Measurements from ENCODE around the gene CR2. TPM values are rescaled to one million over a fixed set of nuclear protein-coding genes. Genes with fewer than 3 reads are reported as not detected.

CR2 gene
- total RNA-seq (1 to 10 TPM; 2.1 to 3.8 TPM), total RNA-seq (0.12 to 5.7 reads per million in 2 donors)

DNA sequence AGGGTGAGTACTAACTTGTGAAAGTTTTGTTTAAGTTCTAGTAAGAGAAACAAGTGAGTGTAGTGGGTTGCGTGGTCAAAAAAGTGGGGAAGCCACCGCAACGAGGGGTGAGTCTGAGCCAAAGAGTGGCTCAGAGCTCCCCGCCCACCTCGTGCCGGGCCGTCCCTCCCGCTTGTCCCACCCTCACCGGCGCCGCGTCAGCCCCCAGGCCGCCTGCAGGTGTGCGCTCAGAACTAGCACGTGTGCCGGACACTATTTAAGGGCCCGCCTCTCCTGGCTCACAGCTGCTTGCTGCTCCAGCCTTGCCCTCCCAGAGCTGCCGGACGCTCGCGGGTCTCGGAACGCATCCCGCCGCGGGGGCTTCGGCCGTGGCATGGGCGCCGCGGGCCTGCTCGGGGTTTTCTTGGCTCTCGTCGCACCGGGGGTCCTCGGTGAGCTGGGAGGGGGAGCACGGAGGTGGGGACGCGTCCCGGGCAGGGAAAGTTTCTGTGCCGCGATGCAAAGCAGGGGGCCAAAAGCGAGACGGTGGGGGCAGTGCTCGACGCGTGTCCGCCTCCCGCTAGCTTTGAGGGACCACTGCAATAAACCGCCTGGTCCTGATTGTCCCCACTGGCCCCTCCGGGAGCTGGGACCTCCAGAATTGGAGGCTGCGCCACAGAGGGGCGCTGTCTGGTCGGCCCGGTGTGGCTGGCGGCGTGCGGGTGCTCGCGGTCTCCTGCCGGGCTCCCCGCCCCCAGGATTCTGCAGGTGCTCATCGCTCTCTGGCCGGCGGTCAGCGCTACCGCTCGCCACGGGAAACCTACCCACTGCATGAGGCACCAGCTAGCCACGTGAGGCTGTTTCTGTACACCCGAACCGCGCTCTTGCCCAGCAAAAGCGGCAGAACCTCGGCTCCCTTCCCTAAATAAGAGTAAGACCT is at the start of gene CR2:
Gene CR2 (plus strand): TSS at position 283 of the 919 bp plus-strand sequence. CDS start 91 bp downstream, at position 374.
- Mint-ChIP-seq H3K27me3 (peaks cover 38% of the 10 kb centered on the region), H3K4me3 (peak within 1 kb of the TSS; percentile 80), H3K27ac (no peak within 1 kb of the TSS), H3K4me1 (peaks cover 8% of the 10 kb centered on the region), H3K36me3 (ENCODE audit: low read depth) (peaks cover 5% of the 10 kb centered on the region)
- DNase-seq: peak; percentile 14 to 27 (median 23)
- H3K9me3 ChIP-seq (ENCODE audit: control insufficient read depth, low read length, poor library complexity, severe bottlenecking): no peaks in the 10 kb centered on the region
- ATAC-seq: peak; percentile 74

DNA sequence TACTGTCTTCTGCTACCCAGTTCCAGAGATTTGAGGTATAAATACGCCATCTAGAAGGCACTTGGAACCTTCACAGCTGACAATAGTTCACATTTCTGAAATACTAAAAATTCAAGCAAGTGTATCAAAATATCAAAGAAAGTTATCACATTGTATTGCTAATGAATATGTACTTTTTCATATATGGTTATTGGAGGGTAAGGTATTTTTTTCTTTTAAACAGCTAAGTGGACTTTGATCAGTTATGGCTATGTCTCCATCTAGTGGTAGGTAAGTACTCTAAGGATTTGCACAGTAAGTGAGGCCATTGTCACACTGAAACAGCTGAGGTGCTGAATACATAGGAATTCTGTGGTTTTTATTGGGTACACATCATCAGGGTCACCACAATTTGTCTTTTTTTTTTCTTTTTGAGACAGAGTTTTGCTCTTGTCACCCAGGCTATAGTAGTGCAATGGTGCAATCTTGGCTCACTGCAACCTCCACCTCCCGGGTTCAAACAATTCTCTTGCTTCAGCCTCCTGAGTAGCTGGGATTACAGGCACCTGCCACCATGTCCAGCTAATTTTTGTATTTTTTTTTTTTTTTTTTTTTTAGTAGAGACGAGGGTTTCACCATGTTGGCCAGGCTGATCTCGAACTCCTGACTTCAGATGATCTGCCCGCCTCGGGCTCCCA is 49.1 kb upstream of the CR2 start:
- no peak for DNase-seq
- no peaks in the 10 kb centered on the region for H3K9me3 ChIP-seq (ENCODE audit: control insufficient read depth, low read length, poor library complexity, severe bottlenecking)
- H3K27me3 Mint-ChIP-seq: peaks cover 8% of the 10 kb centered on the region

DNA sequence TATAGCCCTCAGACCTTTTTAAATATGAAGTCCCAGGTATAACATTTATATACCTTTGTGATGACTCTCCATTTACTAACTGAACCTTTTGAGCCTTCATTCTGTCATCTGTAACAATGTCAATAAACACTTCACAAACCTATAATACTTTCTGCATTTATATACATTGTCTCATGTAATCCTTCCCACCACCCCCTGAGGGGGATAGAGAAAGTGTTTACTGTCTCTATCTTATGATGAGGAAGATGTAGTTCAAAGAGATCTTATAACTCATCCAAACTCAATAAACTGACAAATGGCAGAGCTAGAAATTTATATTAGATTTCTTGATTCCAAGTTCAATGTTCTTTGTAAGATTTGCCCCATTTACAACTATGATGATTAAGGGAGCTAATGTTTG is 48.3 kb upstream of the CR2 start:
- H3K27ac Mint-ChIP-seq: no peak overlapping the region
- H3K4me1 Mint-ChIP-seq: no peaks in the 10 kb centered on the region
- H3K4me3 Mint-ChIP-seq: no peak overlapping the region
- H3K9me3 ChIP-seq (ENCODE audit: control insufficient read depth, low read length, poor library complexity, severe bottlenecking): no peaks in the 10 kb centered on the region
- DNase-seq: no peak
- H3K27me3 Mint-ChIP-seq: peaks cover 8% of the 10 kb centered on the region
- no peak for ATAC-seq
- H3K36me3 Mint-ChIP-seq (ENCODE audit: low read depth): no peaks in the 10 kb centered on the region

More for the DNA sequence above, 49.1 kb upstream of the CR2 start:
- peak; percentile 76 for ATAC-seq
- Mint-ChIP-seq H3K4me3 (no peak overlapping the region), H3K4me1 (no peaks in the 10 kb centered on the region), H3K36me3 (ENCODE audit: low read depth) (no peaks in the 10 kb centered on the region), H3K27ac (no peak overlapping the region)

DNA sequence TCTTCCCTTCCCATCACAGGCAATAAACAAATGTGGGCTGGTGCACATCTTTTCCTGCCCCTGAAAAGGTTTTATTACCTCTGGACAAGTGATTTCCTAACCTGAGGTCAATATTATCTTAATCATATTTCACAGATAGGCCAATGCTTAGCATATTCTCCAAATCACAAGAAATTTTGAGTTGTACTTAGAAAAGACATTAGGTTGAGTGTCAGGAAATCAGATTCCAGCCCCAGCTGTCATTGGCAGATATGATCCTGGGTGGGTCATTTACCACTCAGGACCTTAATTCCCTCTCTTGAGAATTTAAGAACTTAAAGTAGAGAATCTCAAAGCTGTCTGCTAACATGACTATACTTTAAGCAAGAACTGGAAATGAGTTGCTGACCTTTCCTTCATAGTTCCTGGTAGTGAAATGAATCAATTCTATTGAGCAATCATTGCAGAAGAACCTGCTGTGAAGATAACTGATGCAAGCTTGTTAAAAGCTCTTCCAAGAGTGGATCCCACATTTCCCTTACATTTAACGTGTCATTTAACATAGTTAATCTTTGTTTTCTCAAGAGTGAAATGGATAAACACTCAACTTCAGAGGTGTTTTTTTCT is 46.4 kb upstream of the CR2 start:
- Mint-ChIP-seq H3K27me3 (peaks cover 8% of the 10 kb centered on the region), H3K27ac (no peak overlapping the region)
- ATAC-seq: no peak

DNA sequence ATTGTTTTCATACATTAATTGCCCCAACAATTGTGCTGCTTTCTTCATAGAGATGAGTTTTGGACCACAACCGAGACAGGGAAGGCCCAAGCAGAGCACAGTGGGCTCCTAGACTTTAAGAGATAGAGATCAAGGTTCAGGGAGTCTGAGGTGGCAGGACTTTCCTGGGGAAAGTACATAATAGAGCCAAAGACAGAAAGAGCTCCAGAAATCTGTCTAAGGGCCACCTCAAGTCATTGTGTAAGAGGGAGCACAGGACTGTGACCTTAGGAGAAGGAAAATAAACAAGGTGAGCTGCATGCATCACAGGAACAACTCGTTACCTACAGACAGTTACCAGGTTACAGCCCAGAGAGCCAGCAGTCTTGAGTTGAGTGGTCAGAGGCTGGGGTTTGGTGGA is 41.3 kb upstream of the CR2 start:
- Mint-ChIP-seq H3K4me3 (no peak overlapping the region), H3K27me3 (peaks cover 17% of the 10 kb centered on the region), H3K4me1 (peaks cover 9% of the 10 kb centered on the region), H3K27ac (peak overlapping the region; percentile 46), H3K36me3 (ENCODE audit: low read depth) (no peaks in the 10 kb centered on the region)
- DNase-seq: no peak
- no peaks in the 10 kb centered on the region for H3K9me3 ChIP-seq (ENCODE audit: control insufficient read depth, low read length, poor library complexity, severe bottlenecking)
- ATAC-seq: no peak

More for the DNA sequence above, 46.4 kb upstream of the CR2 start:
- H3K9me3 ChIP-seq (ENCODE audit: control insufficient read depth, low read length, poor library complexity, severe bottlenecking): no peaks in the 10 kb centered on the region
- peaks cover 3% of the 10 kb centered on the region for H3K4me1 Mint-ChIP-seq
- H3K4me3 Mint-ChIP-seq: no peak overlapping the region
- no peaks in the 10 kb centered on the region for H3K36me3 Mint-ChIP-seq (ENCODE audit: low read depth)
- no peak for DNase-seq

DNA sequence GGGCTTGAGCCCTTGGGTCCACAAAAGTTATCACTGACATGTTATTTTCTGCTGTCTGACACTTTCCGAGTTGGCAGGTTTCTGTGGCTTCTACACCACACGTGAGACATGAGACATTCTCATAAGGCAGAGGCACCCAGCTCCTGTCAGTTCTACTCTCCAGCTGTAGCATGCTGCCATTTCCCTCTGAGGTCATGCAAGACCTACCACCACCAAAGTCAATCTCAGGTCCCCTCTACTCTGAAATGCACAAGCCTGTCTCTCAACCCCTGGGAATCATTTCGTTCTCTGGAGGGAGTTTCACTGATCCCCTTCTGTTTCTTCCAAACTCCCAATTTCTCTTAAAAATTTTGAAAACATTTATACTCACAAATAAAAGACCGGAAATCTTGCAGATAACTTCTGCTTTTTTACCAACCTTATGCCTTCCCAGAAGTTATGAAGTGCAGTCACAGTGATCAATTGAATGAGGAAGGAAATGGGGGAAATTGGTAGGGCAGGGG is 39.5 kb upstream of the CR2 start:
- Mint-ChIP-seq H3K4me1 (peaks cover 9% of the 10 kb centered on the region), H3K27ac (no peak overlapping the region), H3K4me3 (no peak overlapping the region), H3K36me3 (ENCODE audit: low read depth) (no peaks in the 10 kb centered on the region), H3K27me3 (peaks cover 9% of the 10 kb centered on the region)
- ATAC-seq (peak; percentile 55), DNase-seq (no peak)
- H3K9me3 ChIP-seq (ENCODE audit: control insufficient read depth, low read length, poor library complexity, severe bottlenecking): no peaks in the 10 kb centered on the region

DNA sequence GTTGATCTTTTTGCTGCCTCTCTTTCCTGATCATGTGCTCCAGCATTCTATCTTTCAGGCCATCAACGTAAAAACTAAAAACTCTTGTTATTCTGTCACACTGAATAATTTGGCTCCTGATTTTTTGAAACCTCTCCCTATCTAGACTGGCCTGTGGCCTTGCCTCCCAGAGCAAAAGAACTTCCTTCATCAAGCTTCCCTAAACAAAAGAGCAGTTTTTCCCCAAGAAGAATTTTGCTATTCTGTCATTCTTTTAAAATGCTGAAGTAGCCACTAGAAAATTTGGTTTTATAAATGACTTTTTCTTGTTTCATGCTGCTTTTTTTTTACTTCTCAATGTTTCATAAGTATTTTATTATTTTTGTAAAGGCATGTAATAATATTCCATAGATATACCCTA is 37.1 kb upstream of the CR2 start:
- Mint-ChIP-seq H3K4me3 (no peak overlapping the region), H3K4me1 (peaks cover 9% of the 10 kb centered on the region), H3K27ac (no peak overlapping the region), H3K27me3 (peaks cover 9% of the 10 kb centered on the region), H3K36me3 (ENCODE audit: low read depth) (peaks cover 2% of the 10 kb centered on the region)
- DNase-seq: no peak
- H3K9me3 ChIP-seq (ENCODE audit: control insufficient read depth, low read length, poor library complexity, severe bottlenecking): no peaks in the 10 kb centered on the region
- no peak for ATAC-seq

DNA sequence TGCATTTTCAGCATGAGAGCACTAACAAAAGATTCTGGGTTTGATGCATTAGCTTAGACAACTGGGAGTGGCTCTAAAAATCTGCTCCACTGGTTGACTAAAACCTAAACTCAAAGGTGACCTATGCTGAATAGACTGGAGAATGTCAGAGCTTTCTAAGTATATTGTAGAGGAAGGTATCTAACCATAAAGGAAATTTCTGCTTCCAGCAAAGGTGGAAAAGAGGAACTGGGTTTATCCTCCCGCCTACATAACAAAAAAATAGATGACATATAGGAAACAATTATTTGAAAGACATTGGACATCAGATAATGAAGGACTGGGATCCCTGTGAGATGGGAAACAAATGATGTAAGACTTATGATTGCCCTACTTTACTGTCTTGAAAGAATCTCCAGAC is 35.8 kb upstream of the CR2 start:
- Mint-ChIP-seq H3K27me3 (peaks cover 9% of the 10 kb centered on the region), H3K36me3 (ENCODE audit: low read depth) (peaks cover 2% of the 10 kb centered on the region), H3K27ac (no peak overlapping the region), H3K4me1 (peaks cover 7% of the 10 kb centered on the region), H3K4me3 (no peak overlapping the region)
- ATAC-seq (no peak), DNase-seq (no peak)
- H3K9me3 ChIP-seq (ENCODE audit: control insufficient read depth, low read length, poor library complexity, severe bottlenecking): no peaks in the 10 kb centered on the region

DNA sequence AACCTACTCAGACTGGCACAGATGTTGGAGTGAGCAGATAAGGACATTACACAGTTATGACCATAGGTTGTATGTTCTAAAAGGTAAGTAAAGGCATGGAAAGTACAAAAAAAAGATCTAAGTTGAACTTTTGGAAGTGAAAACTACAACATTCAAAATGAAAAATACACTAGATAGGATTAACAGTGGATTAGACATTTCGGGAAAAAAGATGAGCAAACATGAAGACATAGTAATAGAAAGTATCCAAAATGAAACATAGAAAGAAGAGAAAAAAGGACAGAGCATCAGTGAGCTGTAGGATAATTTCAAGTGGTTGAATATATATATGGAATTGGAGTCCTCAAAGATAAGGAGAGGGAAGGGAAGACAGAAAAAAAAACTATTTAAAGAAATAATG is 34.0 kb upstream of the CR2 start:
- Mint-ChIP-seq H3K4me3 (no peak overlapping the region), H3K36me3 (ENCODE audit: low read depth) (peaks cover 2% of the 10 kb centered on the region), H3K27me3 (peaks cover 5% of the 10 kb centered on the region), H3K4me1 (no peaks in the 10 kb centered on the region), H3K27ac (no peak overlapping the region)
- DNase-seq (no peak), ATAC-seq (no peak)
- no peaks in the 10 kb centered on the region for H3K9me3 ChIP-seq (ENCODE audit: control insufficient read depth, low read length, poor library complexity, severe bottlenecking)

DNA sequence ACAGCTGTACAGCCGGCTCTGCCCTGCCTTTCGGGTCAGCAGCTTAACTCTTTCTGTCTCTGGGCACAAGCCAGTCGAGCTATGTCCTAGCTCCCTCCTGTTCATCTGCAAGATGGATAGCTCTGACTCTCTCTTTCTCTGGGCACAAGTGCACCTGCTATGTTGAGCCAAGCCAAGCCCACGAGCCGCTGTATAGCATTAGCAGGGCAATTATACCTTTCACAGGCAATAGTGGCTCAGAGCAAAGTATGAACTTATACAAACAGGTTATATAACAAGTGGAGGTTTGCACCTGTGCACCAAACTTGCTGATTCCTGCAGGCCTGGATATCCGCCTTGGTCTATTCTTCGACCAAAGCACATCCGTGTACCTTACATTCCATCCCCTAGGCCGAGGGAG is 33.0 kb upstream of the CR2 start:
- Mint-ChIP-seq H3K27ac (no peak overlapping the region), H3K4me3 (no peak overlapping the region), H3K27me3 (peaks cover 10% of the 10 kb centered on the region), H3K4me1 (no peaks in the 10 kb centered on the region), H3K36me3 (ENCODE audit: low read depth) (peaks cover 2% of the 10 kb centered on the region)
- H3K9me3 ChIP-seq (ENCODE audit: control insufficient read depth, low read length, poor library complexity, severe bottlenecking): no peaks in the 10 kb centered on the region
- no peak for DNase-seq
- no peak for ATAC-seq

DNA sequence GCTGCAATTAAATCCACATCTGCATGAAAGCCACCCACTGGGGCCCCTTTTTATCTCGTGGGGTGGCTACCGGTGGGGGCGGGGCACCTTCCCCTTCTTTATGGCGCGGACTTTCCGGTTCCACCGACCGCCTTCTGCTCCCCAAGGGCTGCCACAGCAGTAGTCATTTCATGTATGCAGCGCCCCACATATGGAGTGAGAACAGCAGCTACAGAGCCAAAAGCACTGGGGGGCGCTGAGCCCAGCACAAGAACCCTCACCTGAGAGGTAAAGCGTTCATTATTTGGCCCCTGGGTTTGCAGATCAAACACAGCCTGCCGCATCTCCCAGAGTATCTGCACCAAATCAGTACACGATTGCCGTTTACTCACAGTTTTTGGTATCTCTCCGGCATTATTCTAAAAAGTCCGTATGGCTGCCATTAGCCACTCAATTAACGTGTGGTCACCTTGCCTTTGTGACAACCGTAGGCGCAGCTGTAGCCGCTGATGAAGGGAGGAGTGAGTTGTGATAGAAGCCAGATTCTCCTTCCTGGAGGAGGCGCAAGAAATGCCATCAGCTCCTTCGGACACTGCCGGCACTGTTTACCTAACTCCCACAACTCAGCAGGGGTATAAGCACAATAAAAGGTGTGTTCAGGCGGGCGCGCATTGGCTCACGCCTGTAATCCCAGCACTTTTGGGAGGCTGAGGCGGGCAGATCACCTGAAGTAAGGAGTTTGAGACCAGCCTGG is 30.4 kb upstream of the CR2 start:
- H3K9me3 ChIP-seq (ENCODE audit: control insufficient read depth, low read length, poor library complexity, severe bottlenecking): no peaks in the 10 kb centered on the region
- DNase-seq: no peak
- Mint-ChIP-seq H3K4me1 (no peaks in the 10 kb centered on the region), H3K4me3 (no peak overlapping the region), H3K36me3 (ENCODE audit: low read depth) (peaks cover 9% of the 10 kb centered on the region), H3K27me3 (peaks cover 25% of the 10 kb centered on the region), H3K27ac (no peak overlapping the region)
- no peak for ATAC-seq

DNA sequence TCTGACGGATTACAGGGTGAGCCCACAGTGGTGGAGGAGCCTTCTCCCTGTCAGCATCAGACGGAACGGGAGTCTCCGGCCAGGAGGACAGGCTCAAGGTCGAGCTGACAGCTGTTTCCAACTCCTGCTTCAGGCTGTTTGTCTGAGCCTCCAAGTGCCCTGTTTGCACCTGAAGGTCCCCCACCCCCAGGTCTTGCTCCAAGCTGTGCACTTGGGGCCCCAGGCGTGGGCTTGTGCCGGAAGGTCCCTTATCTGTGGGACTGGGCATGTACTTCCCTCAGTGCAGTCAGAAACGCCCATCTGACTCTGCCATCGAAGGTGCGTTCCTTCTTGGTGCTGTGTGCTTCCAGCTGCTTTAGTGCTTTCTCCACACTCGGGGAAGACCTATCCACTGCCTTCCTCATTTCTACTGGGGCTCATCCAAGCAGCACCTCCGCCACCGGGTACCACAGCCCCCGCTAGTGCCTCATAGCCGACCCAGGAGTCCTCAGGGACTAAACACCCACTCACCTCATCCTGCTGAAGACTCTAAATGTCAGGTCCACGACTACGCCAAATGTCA is 29.5 kb upstream of the CR2 start:
- H3K9me3 ChIP-seq (ENCODE audit: control insufficient read depth, low read length, poor library complexity, severe bottlenecking): no peaks in the 10 kb centered on the region
- peaks cover 13% of the 10 kb centered on the region for H3K36me3 Mint-ChIP-seq (ENCODE audit: low read depth)
- ATAC-seq: no peak
- no peak overlapping the region for H3K27ac Mint-ChIP-seq
- H3K4me1 Mint-ChIP-seq: no peaks in the 10 kb centered on the region
- no peak overlapping the region for H3K4me3 Mint-ChIP-seq
- DNase-seq: no peak
- peaks cover 34% of the 10 kb centered on the region for H3K27me3 Mint-ChIP-seq
